Caco-2 (cell line): ENCODE measurements around the gene GABRD. TPM values are rescaled to one million over a fixed set of nuclear protein-coding genes. Genes with fewer than 3 reads are reported as not detected.

ENCODE experiments used
- Bru-seq: library from RNA; stranded (reverse); fragments of 400-500 nt; gene quantifications from one replicate; lab custom pipeline; 2021; lab: Mats Ljungman, UMichigan
- BruChase-seq, 2 experiments: library from RNA; stranded (reverse); fragments of 400-500 nt; gene quantifications; one replicate each; lab custom pipeline; 2021; lab: Mats Ljungman, UMichigan
- BruUV-seq: library from RNA; stranded (reverse); fragments of 400-500 nt; replicated peaks from 2 replicates; lab custom pipeline; 2021; lab: Mats Ljungman, UMichigan
- CTCF ChIA-PET: fragments of 300-600 bp; sonication (Branson Sonifier 250); formaldehyde crosslinking; loops from one replicate; lab custom pipeline; 2022; ENCODE audit warnings: antibody characterized with exemption; lab: Charles Lee
- POLR2A ChIA-PET: fragments of 300-600 bp; sonication (Branson Sonifier 250); formaldehyde crosslinking; loops from one replicate; lab custom pipeline; 2022; ENCODE audit warnings: antibody characterized with exemption; lab: Charles Lee
- DNase-seq, 2 experiments: peaks; one replicate each; pipeline versions ENCODE4 v3.0.0 to v3.0.0-alpha.2; 2020 to 2022
- H3K27me3 ChIP-seq: replicated peaks from 2 replicates; pipeline ENCODE4 v1.6.0; 2011; ENCODE audit warnings: low read length; ENCODE audit not compliant: control insufficient read depth, insufficient read depth
- H3K36me3 ChIP-seq: 2 replicates; pipeline ENCODE4 v1.5.1; 2011; ENCODE audit warnings: low read length; ENCODE audit not compliant: control insufficient read depth, insufficient read depth
- H3K4me1 ChIP-seq: fragments of 250-450 bp; sonication (Bioruptor Pico); 2 replicates; pipeline ENCODE4 v1.5.1; 2020; ENCODE audit warnings: mild to moderate bottlenecking
- H3K4me3 ChIP-seq: 2 replicates; pipeline ENCODE4 v1.5.1; 2011; ENCODE audit warnings: low read depth, mild to moderate bottlenecking, control low read depth, low read length
- H3K9me3 ChIP-seq: fragments of 250-450 bp; sonication (Bioruptor Pico); 2 replicates; pipeline ENCODE4 v1.5.1; 2020; ENCODE audit warnings: mild to moderate bottlenecking, moderate library complexity
- H3K27ac Mint-ChIP-seq: one replicate; pipeline ENCODE4 v1.8.0; 2022; ENCODE audit warnings: mixed read lengths; ENCODE audit not compliant: unreplicated experiment
- H3K27me3 Mint-ChIP-seq: one replicate; pipeline ENCODE4 v1.8.0; 2022; ENCODE audit warnings: mixed read lengths; ENCODE audit not compliant: insufficient read depth, unreplicated experiment
- H3K36me3 Mint-ChIP-seq: one replicate; pipeline ENCODE4 v1.8.0; 2022; ENCODE audit warnings: mild to moderate bottlenecking, mixed read lengths; ENCODE audit not compliant: insufficient read depth, unreplicated experiment
- H3K4me1 Mint-ChIP-seq: one replicate; pipeline ENCODE4 v1.8.0; 2022; ENCODE audit warnings: low read depth, mixed read lengths; ENCODE audit not compliant: unreplicated experiment
- H3K4me3 Mint-ChIP-seq: one replicate; pipeline ENCODE4 v1.8.0; 2022; ENCODE audit warnings: mild to moderate bottlenecking, moderate library complexity, mixed read lengths; ENCODE audit not compliant: unreplicated experiment
- H3K9me3 Mint-ChIP-seq: one replicate; pipeline ENCODE4 v1.8.0; 2022; ENCODE audit warnings: mixed read lengths; ENCODE audit not compliant: unreplicated experiment
- intact Hi-C: fragments of 100-400 bp; cut with micrococcal nuclease; formaldehyde crosslinking; loops from one replicate; pipeline ENCODE4 v1.10.0; 2022; ENCODE audit not compliant: unreplicated experiment
- long read RNA-seq: library from polyadenylated mRNA; stranded (forward); transcript quantifications from one replicate; pipeline ENCODE4 v2.0.0, GENCODE V29; 2022
- total RNA-seq: library from RNA; stranded (reverse); gene quantifications from 2 replicates; pipeline ENCODE4 v1.2.3, GENCODE V29; 2022
- TF ChIP-seq, protein P1 (sequence below), 2 experiments: fragments of 200-600 bp in 1 of 2; IDR thresholded peaks; 1 replicate in 1 of 2; 2 replicates in 1 of 2; pipeline versions ENCODE4 v1.5.1 to v1.8.0; 2011 to 2022; ENCODE audit warnings: antibody characterized with exemption in 1 of 2, control low read depth in 1 of 2, inconsistent platforms in 1 of 2, low read depth in 1 of 2, low read length in 1 of 2, mild to moderate bottlenecking in 1 of 2, moderate library complexity in 1 of 2; ENCODE audit not compliant: insufficient read depth in 1 of 2, severe bottlenecking in 1 of 2, unreplicated experiment in 1 of 2

Gene GABRD, protein sequence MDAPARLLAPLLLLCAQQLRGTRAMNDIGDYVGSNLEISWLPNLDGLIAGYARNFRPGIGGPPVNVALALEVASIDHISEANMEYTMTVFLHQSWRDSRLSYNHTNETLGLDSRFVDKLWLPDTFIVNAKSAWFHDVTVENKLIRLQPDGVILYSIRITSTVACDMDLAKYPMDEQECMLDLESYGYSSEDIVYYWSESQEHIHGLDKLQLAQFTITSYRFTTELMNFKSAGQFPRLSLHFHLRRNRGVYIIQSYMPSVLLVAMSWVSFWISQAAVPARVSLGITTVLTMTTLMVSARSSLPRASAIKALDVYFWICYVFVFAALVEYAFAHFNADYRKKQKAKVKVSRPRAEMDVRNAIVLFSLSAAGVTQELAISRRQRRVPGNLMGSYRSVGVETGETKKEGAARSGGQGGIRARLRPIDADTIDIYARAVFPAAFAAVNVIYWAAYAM
- 0.16 and 0.34 TPM in 2 replicates for total RNA-seq
- Bru-seq, nascent RNA, result not detected
- not detected for BruChase-seq, experiment 1, labeled RNA remaining after a 2-hour chase
- BruChase-seq, experiment 2, labeled RNA remaining after a 6-hour chase, result not detected
- long read RNA-seq, result 0 reads

GRCh38 chr1:2019172-2019543 is at the start of gene GABRD:
GABRD (plus strand) TSS chr1:2019345; CDS start chr1:2019424, 79 bp downstream.
- Mint-ChIP-seq H3K27me3 (peaks cover 22% of the 10 kb centered on the region), H3K27ac (no peak within 1 kb of the TSS), H3K4me3 (peak within 1 kb of the TSS; percentile 72), H3K9me3 (no peaks in the 10 kb centered on the region), H3K36me3 (no peaks in the 10 kb centered on the region), H3K4me1 (no peaks in the 10 kb centered on the region)
- no peaks in the 10 kb centered on the region for H3K4me1 ChIP-seq
- H3K27me3 ChIP-seq, result no peaks in the 10 kb centered on the region; the same call in none of the 2 replicates
- H3K36me3 ChIP-seq, result no peaks in the 10 kb centered on the region
- intact Hi-C loops, result no loop called here
- DNase-seq, result peak in 1 of 2 experiments; percentile 20
- TF ChIP-seq, protein P1, sequence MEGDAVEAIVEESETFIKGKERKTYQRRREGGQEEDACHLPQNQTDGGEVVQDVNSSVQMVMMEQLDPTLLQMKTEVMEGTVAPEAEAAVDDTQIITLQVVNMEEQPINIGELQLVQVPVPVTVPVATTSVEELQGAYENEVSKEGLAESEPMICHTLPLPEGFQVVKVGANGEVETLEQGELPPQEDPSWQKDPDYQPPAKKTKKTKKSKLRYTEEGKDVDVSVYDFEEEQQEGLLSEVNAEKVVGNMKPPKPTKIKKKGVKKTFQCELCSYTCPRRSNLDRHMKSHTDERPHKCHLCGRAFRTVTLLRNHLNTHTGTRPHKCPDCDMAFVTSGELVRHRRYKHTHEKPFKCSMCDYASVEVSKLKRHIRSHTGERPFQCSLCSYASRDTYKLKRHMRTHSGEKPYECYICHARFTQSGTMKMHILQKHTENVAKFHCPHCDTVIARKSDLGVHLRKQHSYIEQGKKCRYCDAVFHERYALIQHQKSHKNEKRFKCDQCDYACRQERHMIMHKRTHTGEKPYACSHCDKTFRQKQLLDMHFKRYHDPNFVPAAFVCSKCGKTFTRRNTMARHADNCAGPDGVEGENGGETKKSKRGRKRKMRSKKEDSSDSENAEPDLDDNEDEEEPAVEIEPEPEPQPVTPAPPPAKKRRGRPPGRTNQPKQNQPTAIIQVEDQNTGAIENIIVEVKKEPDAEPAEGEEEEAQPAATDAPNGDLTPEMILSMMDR (IDR thresholded peaks at IDR 0.05; ENCODE audit: insufficient read depth in 1 of 2, low read depth in 1 of 2, low read length in 1 of 2, severe bottlenecking in 1 of 2, unreplicated experiment in 1 of 2), result no peak
- peak within 1 kb of the TSS; percentile 18 for H3K4me3 ChIP-seq
- no peaks in the 10 kb centered on the region for H3K9me3 ChIP-seq
- no TSS peak for BruUV-seq
- ChIA-PET CTCF (no interaction called here), POLR2A (no interaction called here)

DNA sequence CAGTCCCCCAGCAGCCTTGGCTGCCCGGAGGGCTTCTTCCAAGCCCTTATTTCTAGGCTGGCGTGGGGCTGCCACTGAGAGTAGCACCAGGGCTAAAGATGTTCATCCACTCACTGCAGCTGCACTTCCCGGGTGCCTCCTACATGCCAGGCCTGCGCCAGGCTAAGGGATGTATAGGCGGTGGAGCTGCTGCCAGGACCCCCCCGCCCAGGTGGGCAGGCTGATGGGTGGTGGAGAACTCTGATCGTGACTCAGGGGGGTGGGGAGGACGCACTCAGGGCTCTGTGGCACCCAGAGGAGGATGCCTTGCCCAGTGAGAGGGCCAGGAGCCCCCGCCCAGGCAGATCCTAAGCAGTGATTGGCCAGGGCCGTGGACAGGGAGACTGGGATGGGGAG is 49.6 kb upstream of the GABRD start:
- Mint-ChIP-seq H3K4me1 (no peaks in the 10 kb centered on the region), H3K36me3 (no peaks in the 10 kb centered on the region), H3K4me3 (no peak overlapping the region), H3K27me3 (peaks cover 5% of the 10 kb centered on the region), H3K27ac (no peak overlapping the region), H3K9me3 (no peaks in the 10 kb centered on the region)
- CTCF ChIA-PET, result no interaction called here
- Histone ChIP-seq H3K27me3 (no peaks in the 10 kb centered on the region), H3K4me1 (no peaks in the 10 kb centered on the region), H3K9me3 (no peaks in the 10 kb centered on the region), H3K4me3 (no peak overlapping the region), H3K36me3 (no peaks in the 10 kb centered on the region)
- TF ChIP-seq, protein P1 (IDR thresholded peaks at IDR 0.05; ENCODE audit: insufficient read depth in 1 of 2, low read depth in 1 of 2, low read length in 1 of 2, severe bottlenecking in 1 of 2, unreplicated experiment in 1 of 2), result no peak
- intact Hi-C loops, result no loop called here
- DNase-seq, result no peak
- BruUV-seq, result no TSS peak
- POLR2A ChIA-PET, result no interaction called here

- no TSS peak for BruUV-seq
- Histone ChIP-seq H3K4me1 (no peaks in the 10 kb centered on the region), H3K9me3 (no peaks in the 10 kb centered on the region), H3K27me3 (no peaks in the 10 kb centered on the region), H3K36me3 (no peaks in the 10 kb centered on the region), H3K4me3 (no peak overlapping the region)
- Mint-ChIP-seq H3K36me3 (no peaks in the 10 kb centered on the region), H3K4me1 (no peaks in the 10 kb centered on the region), H3K27me3 (peaks cover 5% of the 10 kb centered on the region), H3K9me3 (no peaks in the 10 kb centered on the region), H3K27ac (no peak overlapping the region), H3K4me3 (no peak overlapping the region)
- CTCF ChIA-PET, result no interaction called here
- TF ChIP-seq, protein P1 (IDR thresholded peaks at IDR 0.05; ENCODE audit: insufficient read depth in 1 of 2, low read depth in 1 of 2, low read length in 1 of 2, severe bottlenecking in 1 of 2, unreplicated experiment in 1 of 2), result no peak
- no peak for DNase-seq
- intact Hi-C loops, result no loop called here
- POLR2A ChIA-PET, result no interaction called here
These were observed 49.0 kb upstream of the GABRD start for GRCh38 chr1:1969953-1970716.
